GM18873 (cell line): Measurements from ENCODE around the gene CAPG.
"Not testable (repeated sequence)": the region's sequence is repeated elsewhere in the genome, so short reads cannot be mapped to it uniquely, and the experiment has no call there.

Source experiments
- ATAC-seq: cut with Tn5 transposase; IDR thresholded peaks from one replicate; pipeline ENCODE4 v1.9.1; 2021; ENCODE audit warnings: mild to moderate bottlenecking, moderate library complexity, moderate number of reproducible peaks; ENCODE audit not compliant: unreplicated experiment, low FRiP score

Gene CAPG

GRCh38 chr2:85368921-85369320, 41.2 kb downstream of the CAPG start:
- no peak for ATAC-seq

GRCh38 chr2:85367180-85367579, 43.0 kb downstream of the CAPG start:
- ATAC-seq, result no peak

GRCh38 chr2:85362653-85363387, 47.3 kb downstream of the CAPG start:
- not testable (repeated sequence) for ATAC-seq

- ATAC-seq, result no peak
These were observed 52.4 kb downstream of the CAPG start for GRCh38 chr2:85357736-85358135.

- no peak for ATAC-seq
These were observed 54.0 kb downstream of the CAPG start for GRCh38 chr2:85356186-85356585.

GRCh38 chr2:85355521-85355920, 54.6 kb downstream of the CAPG start:
- no peak for ATAC-seq

GRCh38 chr2:85355073-85355410, 55.1 kb downstream of the CAPG start:
- peak; percentile 2 for ATAC-seq

- peak; percentile 90 for ATAC-seq
These were observed 55.7 kb downstream of the CAPG start, which contains the start of the genes ELMOD3 and RETSAT for GRCh38 chr2:85354286-85355072. Gene ELMOD3 (plus strand): TSS chr2:85354769. CDS start chr2:85357199, 2,430 bp downstream. Gene RETSAT (minus strand): TSS chr2:85354528. CDS start chr2:85354507, 21 bp downstream.

- no peak for ATAC-seq
These were observed 56.3 kb downstream of the CAPG start for GRCh38 chr2:85353876-85354285.

GRCh38 chr2:85347599-85347998, 62.6 kb downstream of the CAPG start:
- ATAC-seq, result no peak
